CD4-positive, alpha-beta T cell treated with Interleukin-4 for 4 hours (primary cell): ENCODE data around the gene LHPP.

Experiments used
- DNase-seq: peaks from one replicate; pipeline ENCODE4 v3.0.0-alpha.2; 2020

LHPP gene

DNA sequence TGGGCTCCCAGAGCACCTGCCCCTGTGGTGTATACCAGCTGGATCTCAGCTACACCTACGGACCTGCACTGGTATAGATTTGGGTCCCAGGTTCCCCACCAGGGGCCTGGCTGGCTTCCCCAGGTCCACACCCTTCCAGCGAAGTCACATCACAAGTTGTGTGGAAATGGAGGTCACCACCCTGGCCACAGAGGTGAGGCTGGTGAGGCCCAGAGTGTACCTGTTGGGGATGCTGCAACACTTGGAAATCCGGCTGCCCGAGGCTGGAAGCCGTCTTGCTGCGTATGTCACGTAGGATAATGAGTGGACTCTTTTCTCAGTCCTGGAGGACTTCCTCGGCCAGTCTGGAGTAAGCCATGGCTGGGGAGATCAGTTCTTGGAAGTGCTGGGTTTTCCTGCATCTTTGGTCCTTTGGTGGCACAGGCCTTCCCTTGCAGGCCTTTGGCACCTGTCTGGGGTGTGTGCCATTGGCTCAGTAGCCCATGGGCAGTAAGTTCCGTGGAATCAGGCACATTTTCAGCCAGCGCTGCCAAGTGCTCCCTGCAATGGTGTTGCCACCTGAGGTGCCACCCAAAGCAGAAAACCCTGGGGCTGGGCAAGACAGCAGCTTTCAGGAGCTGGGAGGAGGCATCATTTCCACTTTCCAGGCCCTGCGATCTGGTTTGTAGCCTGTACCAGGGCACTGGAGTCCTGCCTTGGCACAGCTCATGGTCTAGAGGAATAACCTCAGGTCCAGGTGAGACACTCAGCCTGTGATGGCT lies 97.9 kb downstream of the LHPP start:
- no peak for DNase-seq

DNA sequence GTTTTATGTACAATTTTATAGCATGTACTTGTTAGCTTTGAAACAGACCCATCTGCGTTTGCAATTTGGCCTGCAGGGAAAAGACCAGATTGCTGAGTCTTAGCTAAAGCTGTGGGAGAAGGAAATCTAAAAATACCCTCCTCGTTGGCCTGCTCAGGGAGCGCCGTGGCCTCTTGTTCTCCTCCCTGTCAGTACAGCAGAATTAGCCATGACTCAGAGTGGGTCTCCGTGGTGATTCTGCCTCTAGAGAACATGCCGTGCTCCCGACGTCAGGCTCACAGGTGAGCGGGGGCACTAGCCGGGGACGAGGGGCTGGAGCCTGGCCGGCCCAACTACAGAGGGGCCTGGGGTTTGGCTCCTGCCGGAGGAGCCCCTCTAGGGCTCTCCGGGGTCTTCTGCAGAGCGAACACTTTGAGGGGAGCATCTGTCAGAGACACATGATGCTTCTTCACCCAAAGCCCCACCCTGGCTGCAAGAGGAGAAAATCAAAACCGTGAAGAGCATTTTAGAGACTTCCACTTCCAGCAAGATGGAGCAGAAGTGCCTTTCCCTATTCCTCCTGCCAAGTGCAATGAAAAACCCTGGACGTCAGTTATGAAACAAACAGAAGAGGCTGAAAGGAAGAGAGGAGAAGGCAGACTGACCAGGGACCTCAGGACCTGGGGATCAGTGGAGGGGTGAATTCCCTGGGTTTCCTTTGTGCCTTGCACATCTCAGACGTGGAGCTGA lies 98.9 kb downstream of the LHPP start:
- DNase-seq: no peak

- no peak for DNase-seq
These were observed 99.6 kb downstream of the LHPP start for GRCh38 chr10:124561206-124561605.

- no peak for DNase-seq
These were observed 100.9 kb downstream of the LHPP start for GRCh38 chr10:124562425-124563060.

GRCh38 chr10:124563320-124564040 lies 101.9 kb downstream of the LHPP start:
- no peak for DNase-seq

DNA sequence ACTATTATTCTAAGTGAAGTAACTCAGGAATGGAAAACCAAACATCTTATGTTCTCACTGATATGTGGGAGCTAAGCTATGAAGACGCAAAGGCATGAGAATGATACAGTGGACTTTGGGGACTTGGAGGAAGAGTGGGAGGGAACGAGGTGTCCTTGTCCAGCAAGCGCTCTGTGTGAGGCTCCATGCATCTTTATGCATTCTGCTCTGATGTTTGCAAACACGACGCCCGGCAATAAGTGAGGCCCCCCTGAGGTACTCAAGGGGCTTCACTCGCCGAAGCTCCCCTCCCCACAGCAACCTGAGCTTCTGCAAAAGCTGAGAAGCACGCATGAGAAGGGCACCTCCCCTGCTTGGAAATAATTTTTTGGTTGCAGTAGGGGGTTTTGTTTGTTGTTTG lies 103.3 kb downstream of the LHPP start:
- DNase-seq: no peak

- DNase-seq: no peak
These were observed 104.1 kb downstream of the LHPP start for GRCh38 chr10:124565565-124566221.

GRCh38 chr10:124566222-124566888 lies 104.7 kb downstream of the LHPP start:
- no peak for DNase-seq

DNA sequence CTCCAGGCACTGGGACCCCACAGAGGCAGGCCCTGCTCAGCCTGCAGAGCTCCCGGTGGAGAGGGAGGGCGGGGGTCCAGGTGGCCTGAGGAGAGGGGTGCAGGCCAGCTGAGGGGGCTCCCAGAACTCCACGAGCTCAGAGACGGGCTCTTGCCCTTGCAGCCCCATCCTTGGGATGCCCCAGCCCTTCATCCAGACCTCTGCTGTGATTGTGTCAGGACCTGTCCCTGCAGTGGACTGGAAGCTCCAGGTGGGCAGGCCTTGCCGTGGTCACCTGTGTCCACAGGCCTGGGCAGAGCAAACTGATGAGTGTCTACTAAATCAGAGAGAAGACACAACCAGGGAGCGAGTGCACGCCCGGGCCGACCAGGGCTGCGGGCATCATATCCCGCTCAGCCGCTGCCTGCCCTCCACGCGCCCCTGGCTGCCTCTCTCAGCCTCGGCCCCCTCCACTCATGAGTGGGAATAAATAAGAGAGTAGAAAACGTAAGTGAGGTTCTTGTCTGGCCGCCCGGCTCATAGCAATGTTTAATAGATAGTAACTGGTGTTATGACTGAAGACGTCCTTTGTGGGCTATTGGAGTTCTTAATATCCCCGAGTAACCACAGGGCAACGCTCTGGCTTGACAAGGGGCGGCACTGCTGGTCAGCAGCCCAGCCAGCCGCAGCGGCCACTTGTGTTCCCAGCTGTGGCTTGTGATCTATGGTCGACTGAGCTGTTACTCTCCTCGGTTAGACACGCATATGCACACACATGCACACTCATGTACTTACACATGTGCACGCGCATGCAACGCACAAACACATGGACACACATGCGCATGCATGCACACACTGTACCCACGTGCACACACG lies 105.6 kb downstream of the LHPP start:
- no peak for DNase-seq

DNA sequence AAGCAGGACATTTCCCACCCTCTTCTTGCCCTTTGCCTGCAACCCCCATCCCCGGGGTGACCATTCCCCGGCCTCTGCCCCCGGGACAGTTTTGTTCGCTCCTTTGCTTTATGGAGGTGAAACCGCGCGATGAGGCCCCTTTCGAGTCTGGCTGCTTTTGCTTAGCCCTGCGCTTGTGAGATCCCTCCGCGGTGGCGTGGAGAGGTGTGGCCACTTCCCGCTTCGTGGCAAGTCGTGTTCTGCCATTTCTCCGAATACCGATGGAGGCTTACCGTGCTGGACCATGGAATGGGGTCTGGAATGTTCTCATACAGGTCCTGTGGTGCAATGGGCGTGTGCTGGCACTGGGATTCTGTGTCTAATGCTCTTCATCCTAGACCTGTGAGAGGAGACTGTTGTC lies 106.7 kb downstream of the LHPP start:
- DNase-seq: no peak

DNA sequence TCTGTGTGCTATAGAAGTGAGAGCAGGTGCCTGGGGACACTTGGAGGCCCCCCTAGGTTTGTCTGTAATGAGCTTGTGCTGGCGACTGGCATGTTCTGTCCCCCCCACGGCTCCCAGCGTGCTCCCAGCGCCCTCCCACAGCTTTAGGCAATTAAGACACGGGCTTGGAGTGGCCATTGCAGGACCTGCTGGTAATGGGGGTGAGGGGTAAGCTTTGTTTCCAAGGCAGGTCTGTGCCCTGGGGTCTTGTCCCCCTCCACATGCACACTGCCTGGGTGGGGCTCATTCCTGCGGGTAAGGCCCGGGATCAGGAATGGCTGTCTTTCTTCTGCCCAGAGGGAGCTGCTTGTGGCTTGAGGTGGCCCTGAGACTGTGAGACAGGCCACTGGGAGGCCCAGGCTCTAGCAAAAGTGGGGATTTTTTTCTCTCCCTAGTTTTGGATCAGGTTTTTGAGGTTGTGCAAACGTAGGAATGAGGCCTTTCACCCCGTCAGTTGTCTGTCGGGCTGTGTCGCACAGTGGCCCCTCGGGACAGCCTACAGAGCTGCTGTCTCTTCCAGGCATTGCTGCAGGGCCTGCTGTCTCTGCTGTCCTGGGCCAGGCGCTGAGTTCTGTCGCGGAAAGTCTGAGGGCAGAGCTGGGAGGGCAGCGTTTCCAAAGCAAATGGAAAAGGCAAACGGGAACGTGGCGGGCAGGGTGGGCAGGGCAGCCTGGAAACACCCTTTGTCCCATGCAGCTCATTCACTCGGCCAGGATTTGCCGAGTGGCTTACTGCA lies 107.4 kb downstream of the LHPP start:
- DNase-seq: no peak

- no peak for DNase-seq
These were observed 108.2 kb downstream of the LHPP start for GRCh38 chr10:124569623-124570470.

GRCh38 chr10:124570646-124571045 lies 109.0 kb downstream of the LHPP start:
- no peak for DNase-seq

DNA sequence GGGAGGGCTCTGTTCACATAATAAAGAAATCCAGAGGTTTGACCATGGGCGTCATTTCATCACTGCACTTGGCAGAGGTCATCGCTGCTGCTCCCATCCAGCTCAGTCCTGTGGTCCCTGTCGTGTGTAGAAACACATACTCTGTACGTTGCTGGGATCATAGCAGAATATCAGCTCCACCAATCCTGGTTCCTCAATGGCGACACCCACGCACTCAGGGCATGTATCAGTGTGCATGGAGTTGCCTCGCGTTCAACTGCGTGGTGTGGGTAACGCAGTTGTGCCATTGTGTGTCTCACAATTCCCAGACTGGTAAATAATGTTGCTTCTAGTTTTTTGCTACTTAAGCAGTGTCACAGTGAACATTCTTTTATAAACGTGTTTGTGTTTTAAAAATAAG lies 111.1 kb downstream of the LHPP start:
- DNase-seq: no peak

DNA sequence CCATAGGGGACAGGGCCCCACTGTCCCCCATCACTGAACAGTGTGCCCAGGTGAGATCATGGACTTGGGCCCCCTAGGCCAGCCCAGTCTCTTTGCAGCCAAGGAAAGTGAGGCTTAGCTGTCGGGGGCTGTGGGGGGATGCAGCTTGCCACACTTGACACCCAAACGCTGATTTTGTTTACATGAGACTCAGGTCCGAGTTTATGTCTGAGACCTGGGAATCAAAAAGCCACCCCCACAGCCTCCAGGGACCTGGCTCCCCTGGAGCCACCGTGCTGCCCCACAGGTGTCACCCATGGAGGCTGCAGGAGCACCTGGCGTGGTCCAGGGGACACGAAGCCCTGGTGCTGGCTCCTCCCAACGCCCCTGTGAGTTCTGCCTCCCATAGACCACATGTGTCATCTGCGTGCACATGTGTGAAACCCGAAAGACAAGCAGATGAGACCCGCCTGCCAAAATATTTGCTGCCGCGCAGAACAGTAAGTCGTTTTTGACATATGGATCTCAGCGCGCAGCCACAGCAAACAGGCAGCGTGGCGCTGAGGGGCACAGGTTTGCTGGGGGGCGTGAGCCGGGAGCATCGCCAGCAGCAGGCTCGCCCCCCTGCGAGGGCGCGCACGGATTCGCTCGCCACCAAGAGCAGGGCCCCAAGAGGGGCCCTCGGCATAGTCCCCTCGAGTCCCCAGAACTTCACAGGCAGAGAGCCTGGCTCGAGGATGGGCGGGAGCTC lies 112.3 kb downstream of the LHPP start:
- no peak for DNase-seq

- DNase-seq: no peak
These were observed 112.9 kb downstream of the LHPP start for GRCh38 chr10:124574456-124575070.

DNA sequence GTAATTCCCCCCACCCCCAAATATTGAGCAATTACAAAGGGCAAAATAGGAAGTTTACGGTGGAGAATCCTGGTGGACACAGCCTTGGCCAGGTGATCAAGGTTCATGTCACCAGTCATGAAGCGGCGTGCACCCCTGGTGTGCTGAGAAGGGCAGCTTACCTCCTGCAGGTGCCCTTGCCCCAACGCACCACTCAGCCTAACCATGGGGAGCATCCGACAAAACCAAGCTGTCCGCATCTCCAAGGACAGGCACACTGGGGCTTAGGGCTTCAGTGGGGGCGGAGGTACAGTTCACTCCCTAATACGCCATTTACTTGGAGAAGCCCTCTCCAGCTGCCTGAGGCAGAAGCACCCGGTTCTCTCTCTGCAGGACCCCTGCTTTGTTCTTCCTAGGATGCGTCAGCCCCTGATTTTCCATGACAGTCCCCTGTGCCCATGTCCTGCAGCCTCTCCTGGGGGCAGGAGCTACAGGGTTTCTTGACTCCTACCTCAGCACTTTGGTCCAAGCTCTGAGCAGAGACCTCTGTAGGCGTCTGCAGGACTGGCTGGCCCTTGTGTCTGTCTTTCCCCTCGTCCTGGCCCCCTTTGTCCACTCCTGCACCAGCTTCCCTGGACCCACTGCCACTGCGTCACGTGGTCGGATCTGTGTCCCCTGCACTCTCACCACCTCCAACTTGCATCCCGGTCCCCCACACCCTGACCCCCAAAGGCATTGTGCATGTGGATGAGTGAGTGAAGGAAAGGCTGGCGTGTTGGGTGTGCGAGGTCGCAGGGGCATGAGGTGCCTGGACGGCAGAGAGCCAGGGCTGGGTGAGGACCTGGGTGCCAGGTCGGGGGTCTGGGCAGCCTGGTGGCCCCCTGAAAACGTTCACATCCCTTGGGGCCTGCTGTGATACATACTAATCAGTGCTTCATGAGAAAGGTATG lies 113.7 kb downstream of the LHPP start:
- DNase-seq: no peak
